Measurements from ENCODE around the gene TRIM9. TPM values are rescaled to one million over a fixed set of nuclear protein-coding genes. Genes with fewer than 3 reads are reported as not detected.
"Not testable (repeated sequence)": the region's sequence is repeated elsewhere in the genome, so short reads cannot be mapped to it uniquely, and the experiment has no call there.

The TRIM9 gene
- total RNA-seq, 1 donor from 2014 or later = 19.7 TPM

- no peaks in the 10 kb centered on the region for H3K9me3 Mint-ChIP-seq
Measured at GRCh38 chr14:50998612-50999011, 96.3 kb downstream of the TRIM9 start.

GRCh38 chr14:50997712-50998111 is 97.2 kb downstream of the TRIM9 start:
- Mint-ChIP-seq H3K4me3 (no peak overlapping the region), H3K36me3 (ENCODE audit: low read depth) (peaks cover 6% of the 10 kb centered on the region), H3K9me3 (no peaks in the 10 kb centered on the region), H3K4me1 (peaks cover 3% of the 10 kb centered on the region), H3K27ac (ENCODE audit: unreplicated experiment) (no peak overlapping the region), H3K27me3 (ENCODE audit: low read depth) (no peaks in the 10 kb centered on the region)
- DNase-seq (ENCODE audit: low read depth, low spot score) = no peak
- no peak for TF ChIP-seq CTCF (conservative IDR thresholded peaks at IDR 0.05)

More at GRCh38 chr14:50998612-50999011, 96.3 kb downstream of the TRIM9 start:
- Mint-ChIP-seq H3K27ac (ENCODE audit: unreplicated experiment) (no peak overlapping the region), H3K4me3 (no peak overlapping the region), H3K4me1 (peaks cover 12% of the 10 kb centered on the region), H3K27me3 (ENCODE audit: low read depth) (no peaks in the 10 kb centered on the region), H3K36me3 (ENCODE audit: low read depth) (peaks cover 6% of the 10 kb centered on the region)
- no peak for TF ChIP-seq CTCF (conservative IDR thresholded peaks at IDR 0.05)
- no peak for DNase-seq (ENCODE audit: low read depth, low spot score)

- not testable (repeated sequence) for H3K4me1 Mint-ChIP-seq; DNase-seq (ENCODE audit: low read depth, low spot score); H3K27me3 Mint-ChIP-seq (ENCODE audit: low read depth); H3K36me3 Mint-ChIP-seq (ENCODE audit: low read depth); H3K9me3 Mint-ChIP-seq; H3K27ac Mint-ChIP-seq (ENCODE audit: unreplicated experiment); H3K4me3 Mint-ChIP-seq
Measured at GRCh38 chr14:50994158-50994557, 100.7 kb downstream of the TRIM9 start.

DNA sequence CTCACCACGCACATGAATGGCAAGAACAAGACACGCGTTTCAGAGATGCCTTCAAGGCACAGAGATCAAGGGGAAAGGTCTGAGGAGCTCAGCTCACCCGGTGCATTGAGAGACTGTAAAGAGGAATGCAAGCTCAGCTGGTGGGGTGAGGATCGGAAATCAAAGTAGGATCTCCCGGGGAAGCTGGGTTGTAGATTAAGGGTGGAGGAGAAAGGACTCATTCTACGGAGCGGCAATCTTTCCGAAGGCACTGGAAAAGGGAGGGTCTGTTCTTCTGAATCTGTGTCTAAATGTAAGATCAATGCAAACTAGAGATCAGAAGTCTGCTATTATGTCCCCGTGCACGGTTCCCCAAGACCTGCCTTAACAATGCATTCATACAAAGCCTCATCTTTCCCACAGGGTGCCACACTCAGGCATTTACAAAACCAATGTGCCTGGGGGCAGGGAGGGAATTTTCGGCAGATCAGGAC is 109.0 kb downstream of the TRIM9 start:
- peak overlapping the region; percentile 82 for H3K27ac Mint-ChIP-seq (ENCODE audit: unreplicated experiment)
- TF ChIP-seq CTCF (conservative IDR thresholded peaks at IDR 0.05) = no peak
- peaks cover 4% of the 10 kb centered on the region for H3K36me3 Mint-ChIP-seq (ENCODE audit: low read depth)
- no peak for DNase-seq (ENCODE audit: low read depth, low spot score)
- H3K9me3 Mint-ChIP-seq = peaks cover 2% of the 10 kb centered on the region
- H3K4me3 Mint-ChIP-seq = peak overlapping the region; percentile 52
- H3K4me1 Mint-ChIP-seq = peaks cover 30% of the 10 kb centered on the region
- no peaks in the 10 kb centered on the region for H3K27me3 Mint-ChIP-seq (ENCODE audit: low read depth)

- TF ChIP-seq CTCF (conservative IDR thresholded peaks at IDR 0.05) = no peak
- peaks cover 35% of the 10 kb centered on the region for H3K4me1 Mint-ChIP-seq
- no peaks in the 10 kb centered on the region for H3K27me3 Mint-ChIP-seq (ENCODE audit: low read depth)
- no peak for DNase-seq (ENCODE audit: low read depth, low spot score)
- H3K4me3 Mint-ChIP-seq = peak overlapping the region; percentile 52
- peaks cover 4% of the 10 kb centered on the region for H3K36me3 Mint-ChIP-seq (ENCODE audit: low read depth)
- H3K27ac Mint-ChIP-seq (ENCODE audit: unreplicated experiment) = peak overlapping the region; percentile 82
- H3K9me3 Mint-ChIP-seq = peaks cover 2% of the 10 kb centered on the region
Measured at GRCh38 chr14:50985124-50985858, 109.6 kb downstream of the TRIM9 start.

GRCh38 chr14:50984036-50984710 is 110.7 kb downstream of the TRIM9 start:
- Mint-ChIP-seq H3K9me3 (peaks cover 2% of the 10 kb centered on the region), H3K4me3 (no peak overlapping the region), H3K27ac (ENCODE audit: unreplicated experiment) (no peak overlapping the region), H3K36me3 (ENCODE audit: low read depth) (peaks cover 4% of the 10 kb centered on the region), H3K27me3 (ENCODE audit: low read depth) (no peaks in the 10 kb centered on the region), H3K4me1 (peaks cover 35% of the 10 kb centered on the region)
- TF ChIP-seq CTCF (conservative IDR thresholded peaks at IDR 0.05) = no peak
- DNase-seq (ENCODE audit: low read depth, low spot score) = no peak
